Hematopoietic multipotent progenitor cell (in vitro differentiated cells): ENCODE data around the gene PRKCE. TPM values are rescaled to one million over a fixed set of nuclear protein-coding genes. Genes with fewer than 3 reads are reported as not detected.
A peak's percentile ranks its signal among the peaks of the same experiment; 100 is the strongest.

ENCODE experiments used
- DNase-seq, 3 donors: peaks; one replicate each; pipeline ENCODE4 v3.0.0-alpha.2; 2011 to 2015; ENCODE audit warnings: low read depth in 2 of 3, low spot score in 2 of 3
- total RNA-seq: library from RNA; depleted of rRNA; stranded (reverse); fragments of >200 nt; gene quantifications from one replicate; pipeline ENCODE4 v1.2.3, GENCODE V29; 2012

The PRKCE gene
- total RNA-seq, 1 donor: 11.8 TPM

DNA sequence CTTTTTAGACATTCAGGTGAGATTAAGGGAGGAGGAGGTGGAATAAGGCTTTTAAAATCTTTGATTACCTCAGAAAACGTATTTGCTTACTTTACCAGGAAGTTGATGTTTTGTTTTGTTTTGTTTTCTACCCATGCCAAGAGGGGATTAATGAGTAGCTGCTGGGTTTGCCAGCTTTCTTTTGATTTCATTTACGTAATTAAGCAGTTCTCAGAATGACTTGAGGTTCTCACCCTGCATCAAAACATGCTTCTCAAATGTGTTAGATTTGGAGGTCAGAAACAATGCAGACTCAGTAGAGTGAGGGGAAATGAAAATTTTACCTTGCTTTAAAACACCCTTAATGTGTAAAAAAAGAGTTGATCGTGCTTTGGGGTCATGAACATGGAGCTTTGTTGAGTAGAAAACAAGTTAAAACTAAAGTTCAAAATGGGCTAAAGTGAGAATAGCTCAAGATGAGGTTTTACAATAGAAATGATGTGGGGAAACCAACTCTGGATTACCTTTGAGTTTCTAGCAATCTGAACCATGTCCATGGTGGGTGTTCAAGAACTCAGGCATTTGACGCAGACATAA, 428.6 kb downstream of the PRKCE start:
- no peak for DNase-seq

DNA sequence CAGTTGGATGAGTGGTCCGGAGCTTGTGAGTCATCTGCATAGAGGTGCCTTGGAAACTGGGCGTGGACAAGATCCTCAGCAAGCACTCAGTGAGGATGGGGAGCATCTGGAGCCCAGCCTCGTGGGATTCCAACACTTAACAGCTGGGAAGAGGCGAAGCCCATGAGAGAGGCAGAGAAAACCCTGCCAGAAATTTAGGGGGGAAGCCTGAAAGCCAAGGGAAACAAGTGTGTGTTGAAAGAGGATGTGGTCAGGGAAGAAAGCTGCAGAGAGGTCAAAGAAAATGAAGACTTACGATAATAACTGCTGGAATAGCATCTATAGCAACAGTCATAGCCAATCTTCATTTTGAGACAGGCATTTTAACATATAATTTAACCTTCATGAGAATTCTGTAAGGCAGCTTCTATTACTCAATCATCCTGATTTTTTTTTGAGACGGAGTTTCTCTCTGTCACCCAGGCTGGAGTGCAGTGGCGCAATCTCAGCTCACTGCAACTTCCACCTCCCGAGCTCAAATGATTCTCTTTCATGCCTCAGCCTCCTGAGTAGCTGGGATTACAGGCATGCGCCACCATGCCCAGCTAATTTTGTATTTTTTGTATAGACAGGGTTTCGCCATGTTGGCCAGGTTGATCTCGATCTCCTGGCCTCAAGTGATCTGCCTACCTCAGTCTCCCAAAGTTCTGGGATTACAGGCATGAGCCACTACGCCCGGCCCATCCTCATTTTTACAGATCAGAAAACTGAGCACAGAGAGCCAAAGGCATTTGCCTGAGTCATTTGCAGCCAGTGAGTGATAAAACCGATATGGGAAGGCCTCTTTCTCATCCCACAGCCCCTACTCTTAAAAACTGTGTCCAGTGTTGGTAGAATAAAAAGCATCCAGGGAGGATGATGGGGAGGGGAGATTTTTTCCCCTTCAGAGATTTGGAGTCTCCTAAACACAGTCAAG, 431.3 kb downstream of the PRKCE start:
- DNase-seq: peak in 1 of 3 donors; percentile 49

DNA sequence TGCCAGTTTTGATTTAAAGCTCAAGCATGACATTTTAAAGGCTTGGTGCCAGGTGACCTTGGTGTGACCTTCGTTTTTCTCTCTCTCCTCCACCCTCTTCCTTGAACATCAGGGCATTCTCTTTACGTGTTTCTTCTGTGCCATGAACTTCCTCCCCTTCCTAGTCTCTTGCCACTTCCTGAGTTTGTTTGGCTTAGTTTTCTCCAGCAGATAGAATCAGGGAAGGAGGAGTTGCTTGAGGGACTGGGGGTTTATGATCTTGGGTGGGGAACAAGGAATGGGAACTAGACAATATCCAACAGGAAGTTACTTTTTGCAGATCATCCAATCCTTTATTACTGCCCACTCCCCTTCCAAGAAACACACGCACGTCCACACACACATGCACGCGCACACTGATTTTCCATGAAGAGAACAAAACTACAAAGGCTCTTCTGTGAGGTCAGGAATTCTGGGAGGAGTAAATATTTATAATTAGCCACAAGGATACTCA, 435.1 kb downstream of the PRKCE start:
- DNase-seq: no peak

DNA sequence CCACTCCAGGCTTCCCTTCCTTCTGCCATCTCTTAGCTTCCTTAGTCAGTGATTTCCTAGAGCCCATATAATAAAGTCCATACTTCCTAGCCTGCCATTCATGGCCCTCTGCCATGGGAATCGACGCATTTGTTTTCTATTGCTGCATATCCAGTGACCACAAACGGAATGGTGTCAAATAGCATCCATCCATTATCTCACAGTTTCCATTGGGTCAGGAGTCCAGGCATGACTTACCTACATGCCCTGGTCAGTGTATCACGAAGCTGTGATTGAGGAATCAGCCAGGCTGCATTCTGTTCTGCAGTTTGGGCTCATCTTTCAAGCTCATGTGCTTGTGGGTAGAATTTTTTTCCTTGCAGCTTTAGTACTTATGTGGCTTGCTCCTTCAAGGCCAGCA, 436.0 kb downstream of the PRKCE start:
- no peak for DNase-seq

DNA sequence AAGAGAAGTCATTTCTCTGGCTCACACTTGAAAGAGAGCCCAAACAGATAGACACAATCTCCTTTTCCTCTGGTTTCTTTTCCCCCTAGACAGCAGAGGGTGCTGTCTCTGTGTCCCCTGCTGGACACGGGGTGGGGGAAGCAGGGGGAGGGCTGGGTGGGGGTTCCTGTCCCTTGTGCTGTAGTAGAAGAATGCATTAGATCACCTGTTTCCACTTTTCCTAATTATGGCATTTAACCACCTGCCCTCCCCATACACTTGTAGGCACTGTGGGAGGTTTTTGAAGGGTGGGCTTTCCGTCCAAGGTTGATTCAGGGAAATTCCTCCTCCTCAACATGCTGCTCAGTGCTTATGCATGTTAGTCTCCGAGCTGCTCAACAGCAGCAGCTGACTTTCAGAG, 439.5 kb downstream of the PRKCE start:
- DNase-seq: no peak

DNA sequence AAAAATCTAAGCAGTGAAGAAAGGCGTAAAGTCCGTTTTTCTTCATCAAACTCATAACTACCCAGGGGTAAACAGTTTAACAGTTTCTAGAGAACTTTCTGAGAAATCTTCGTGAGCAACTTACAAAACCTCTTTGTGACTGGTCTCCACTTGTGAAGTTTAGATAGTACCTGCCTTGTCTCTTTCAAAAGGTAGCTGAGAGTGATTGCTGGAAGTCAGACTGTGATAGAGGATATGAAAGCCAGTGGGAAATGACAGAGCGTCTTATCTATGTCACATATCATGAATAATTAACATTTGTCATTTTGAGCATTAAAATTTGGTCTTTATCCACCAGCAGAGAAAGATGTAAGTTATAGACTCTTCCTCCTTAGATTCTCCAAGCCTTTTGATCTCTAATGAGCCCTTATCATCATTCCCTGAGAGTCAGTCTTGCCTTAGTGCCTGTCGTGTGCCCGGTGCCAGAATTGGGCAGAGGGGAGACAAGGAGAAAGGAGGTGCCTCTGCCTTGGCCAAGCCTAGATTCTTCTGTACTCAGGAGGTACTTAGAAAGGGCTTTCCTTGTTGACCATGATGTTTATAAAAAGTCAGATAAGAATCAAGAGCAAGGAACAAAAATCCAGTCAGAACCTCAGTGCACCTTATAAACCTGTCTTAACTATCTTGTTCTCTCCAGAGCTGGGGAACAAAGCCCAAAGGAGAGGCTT, 440.6 kb downstream of the PRKCE start:
- no peak for DNase-seq

DNA sequence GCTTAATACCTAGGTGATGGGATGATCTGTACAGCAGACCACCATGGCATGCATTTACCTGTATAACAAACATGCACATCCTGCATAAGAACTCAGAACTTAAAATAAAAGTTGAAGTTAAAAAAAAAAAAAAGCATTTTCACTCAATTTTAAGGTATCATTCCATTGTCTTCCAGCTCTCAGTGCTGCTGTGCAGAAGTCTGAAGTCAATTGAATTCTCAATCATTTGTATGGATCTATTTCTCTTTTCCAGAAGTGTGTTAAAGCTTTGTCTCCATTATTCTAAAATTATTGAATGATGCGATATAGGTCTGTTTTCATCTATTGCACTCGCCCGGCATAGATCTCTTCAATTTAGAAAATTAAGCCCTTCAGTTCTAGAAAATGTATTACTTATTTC, 443.2 kb downstream of the PRKCE start:
- DNase-seq: no peak

DNA sequence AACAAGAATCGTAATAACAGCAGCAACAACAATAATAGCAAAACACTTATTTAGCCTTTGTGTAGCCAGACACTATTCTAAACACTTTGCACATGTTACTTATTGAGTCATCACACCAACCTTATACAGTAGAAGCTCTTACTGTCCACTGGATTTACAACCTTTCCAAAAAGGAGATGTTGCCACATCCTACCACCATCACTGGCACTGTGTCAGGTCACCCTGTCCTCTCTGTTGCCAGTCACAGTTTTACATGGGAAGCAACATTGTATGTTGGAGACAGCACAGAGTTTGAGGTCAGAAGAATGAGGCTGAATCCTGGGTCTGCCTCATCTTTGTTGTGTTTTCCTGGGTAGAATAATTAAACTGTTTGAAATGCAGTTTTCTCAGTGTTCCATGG, 444.4 kb downstream of the PRKCE start:
- DNase-seq: no peak

DNA sequence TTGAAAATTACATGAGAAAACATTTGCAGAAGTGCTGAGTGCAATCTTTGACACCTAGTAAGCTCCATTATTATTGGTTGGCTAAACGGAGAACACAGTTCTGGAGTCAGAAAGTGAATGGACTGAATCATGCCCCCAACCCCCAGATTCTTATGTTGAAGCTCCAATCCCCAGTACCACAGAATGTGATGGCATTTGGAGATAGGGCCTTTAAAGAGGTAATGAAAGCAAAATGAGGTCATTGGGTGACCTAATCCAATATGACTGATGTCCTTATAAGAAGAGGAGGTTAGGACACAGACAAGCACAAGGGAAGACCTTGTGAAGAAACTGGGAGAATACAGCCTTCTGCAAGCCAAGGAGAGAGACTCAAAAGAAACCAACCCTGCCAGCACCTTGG, 444.8 kb downstream of the PRKCE start:
- DNase-seq: no peak

DNA sequence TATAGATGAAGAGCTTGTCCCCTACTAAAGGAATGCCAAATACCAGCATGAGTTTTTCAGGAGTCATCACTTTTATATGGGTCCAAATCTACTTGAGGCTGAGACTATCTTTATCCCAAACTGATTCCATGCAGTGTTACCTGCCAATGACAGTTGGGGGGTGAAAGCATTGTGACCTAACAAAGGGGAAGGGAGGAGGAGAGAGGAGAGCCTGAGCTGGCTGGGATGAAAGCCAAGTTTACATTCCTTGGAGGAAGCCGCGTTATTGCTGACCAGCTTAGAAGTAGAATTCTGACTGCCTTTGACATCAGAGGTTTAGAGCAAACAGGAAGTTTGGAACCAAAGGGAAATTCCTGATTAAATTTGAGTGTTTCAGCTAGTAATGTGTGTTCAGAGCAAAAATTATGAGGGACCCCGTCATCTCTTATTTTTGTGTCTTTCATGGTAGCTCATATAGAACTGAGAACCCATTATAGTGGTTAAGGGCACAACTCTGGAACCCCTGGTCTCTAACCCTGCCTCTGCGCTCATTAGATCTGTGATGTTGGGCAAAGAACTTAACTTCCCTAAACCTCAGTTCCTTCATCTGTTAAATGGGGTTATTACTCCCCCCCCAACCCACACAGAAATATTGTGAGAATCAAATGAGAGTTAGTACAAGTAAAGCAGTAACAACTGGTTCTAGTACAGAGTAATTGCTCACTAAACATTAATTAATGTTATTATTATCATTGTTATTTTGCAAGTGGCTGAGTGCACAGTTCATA, 446.4 kb downstream of the PRKCE start:
- peak in 2 of 3 donors; percentile 33 to 53 for DNase-seq

DNA sequence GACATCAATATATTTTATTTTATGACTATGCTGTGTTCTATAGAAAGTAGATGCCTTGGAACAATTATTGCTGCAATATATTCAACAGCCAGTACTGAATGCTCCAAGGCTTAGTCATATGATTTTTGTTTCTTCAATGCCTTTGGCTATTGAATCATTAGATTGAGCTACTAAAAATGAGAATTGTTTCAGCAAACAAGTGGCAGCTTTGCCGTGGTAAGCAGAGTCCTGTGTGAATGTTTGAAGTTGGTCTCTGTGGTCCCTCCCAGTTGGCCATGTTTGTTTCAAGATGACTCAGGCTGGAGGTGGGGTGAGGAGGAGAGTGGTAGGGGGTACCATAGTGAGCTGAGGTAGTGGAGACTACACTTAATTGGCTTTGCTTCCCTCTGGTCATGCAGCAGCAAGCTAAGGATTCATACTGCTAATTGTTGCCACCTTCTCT, 447.2 kb downstream of the PRKCE start:
- DNase-seq: no peak

DNA sequence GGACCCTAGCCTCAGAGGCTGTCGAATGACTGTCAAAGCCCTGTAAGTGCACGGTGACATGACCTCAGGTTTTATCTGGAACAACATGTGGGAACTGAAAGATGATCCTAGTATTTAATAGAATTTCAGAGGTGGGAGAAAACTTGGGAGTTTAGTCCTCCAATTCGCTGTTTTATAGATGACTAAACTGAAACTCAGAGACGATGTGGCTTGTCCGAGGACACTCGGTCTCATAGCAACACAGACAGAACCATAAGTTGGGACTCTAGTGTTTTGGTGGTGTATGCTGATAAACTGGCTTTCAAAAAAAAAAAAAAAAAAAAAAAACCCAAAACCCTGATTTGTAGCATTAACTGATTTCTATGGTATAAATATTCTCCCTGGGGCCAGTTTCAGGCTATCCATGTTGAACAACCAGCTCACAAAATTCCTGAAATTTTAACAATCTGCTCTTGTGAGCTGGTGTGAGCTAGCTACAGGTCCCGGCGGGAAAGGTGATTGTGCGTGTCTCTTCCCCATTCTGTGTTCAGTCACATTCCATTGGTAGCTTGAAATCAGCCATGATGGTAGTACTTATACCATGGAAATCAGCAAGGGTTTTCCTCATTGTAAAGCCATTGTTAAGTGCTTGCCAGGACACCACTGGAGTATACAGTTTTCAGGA, 450.2 kb downstream of the PRKCE start:
- DNase-seq: no peak

DNA sequence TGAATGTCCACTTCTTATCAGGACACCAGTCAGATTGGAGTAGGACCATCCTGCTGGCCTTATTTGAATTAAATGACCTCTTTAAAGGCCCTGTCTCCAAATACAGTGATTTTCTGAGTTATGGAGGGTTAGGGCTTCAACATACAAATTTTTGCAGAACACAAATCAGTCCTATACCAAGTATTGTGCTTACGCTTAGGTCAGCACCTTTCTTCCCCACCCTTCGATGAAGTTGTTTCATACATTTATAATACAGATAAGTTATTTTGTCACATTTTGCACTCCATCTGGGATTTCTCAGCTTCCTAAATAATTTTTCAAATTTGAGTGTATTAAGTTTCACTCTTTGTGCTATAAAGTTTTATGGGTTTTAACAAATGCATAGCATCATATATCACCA, 455.2 kb downstream of the PRKCE start:
- DNase-seq: no peak

DNA sequence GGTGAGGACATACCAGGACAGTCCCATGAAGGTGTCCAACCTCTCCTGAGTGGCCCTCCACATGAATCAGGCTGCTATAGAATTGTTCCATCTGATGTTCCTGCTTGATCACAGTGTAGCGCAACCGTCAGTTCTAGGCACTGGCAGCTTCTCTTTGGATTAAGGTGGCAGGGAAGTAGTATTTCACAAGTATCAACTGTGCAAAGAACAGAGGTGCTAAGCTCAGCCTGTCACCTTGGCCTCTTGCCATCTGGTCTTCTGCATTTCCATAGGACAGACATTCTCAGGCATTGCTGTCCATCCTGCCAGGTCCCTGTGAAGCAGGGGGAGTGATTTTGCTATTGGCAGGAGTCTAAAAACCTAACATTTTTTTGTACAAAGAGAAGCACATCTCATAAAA, 463.5 kb downstream of the PRKCE start:
- no peak for DNase-seq

DNA sequence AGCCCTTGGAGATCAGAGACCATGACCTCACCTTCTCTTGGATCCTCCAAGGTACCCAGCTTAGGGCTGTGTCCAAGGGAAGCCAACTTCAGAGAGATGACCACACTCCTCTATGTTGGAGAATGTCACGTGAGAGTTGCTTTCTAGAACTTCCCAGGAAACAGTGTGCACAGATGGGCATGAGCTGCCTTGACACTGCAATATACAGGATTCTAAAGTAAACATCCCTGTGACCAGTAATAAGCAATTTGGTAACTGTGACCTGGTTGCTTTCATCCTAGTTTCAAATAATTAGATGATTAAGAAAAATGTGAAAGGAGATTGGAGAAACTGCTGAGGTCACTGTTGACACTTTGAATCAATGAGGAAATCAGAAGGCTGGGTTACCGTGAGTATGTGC, 464.7 kb downstream of the PRKCE start:
- no peak for DNase-seq

DNA sequence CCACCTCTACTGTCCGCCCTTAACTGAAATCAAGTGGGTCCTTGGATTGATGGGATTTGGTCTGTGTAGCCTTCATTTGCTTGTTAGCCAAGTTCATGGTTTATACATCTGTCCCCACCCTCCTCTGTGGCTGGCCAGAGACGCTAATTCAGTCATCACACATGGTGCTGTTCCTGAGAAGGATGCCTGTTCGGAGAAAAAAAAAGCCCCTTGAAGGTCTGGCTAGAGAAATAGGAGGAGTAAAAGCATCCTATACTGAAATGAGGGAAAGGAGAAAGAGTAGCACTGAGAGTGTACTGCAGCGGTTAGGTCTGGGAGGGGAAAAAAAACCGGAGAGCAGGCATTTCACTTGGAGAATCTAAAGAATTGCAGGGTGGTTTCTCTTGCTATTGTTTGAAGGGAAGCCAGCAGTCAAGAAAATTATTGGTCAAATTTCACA, 465.1 kb downstream of the PRKCE start:
- no peak for DNase-seq

DNA sequence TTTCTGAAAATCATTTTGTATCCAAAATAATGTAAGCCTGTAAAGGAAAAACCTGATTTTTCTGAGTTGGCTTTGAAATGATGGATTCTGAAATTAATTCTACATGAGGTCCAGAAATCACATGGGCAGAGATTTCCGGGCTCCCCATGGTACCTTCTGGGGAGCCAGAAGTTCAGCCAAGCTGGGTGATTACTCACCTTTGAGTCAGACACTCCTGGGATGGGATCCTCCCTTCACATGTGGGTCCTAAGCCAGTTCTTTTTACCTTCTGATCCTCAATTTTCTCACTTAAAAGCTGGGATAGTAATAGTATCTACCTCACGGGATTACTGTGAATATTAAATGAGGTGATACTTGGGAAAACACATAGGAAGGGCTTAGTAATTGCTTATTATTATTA, 465.9 kb downstream of the PRKCE start:
- no peak for DNase-seq

DNA sequence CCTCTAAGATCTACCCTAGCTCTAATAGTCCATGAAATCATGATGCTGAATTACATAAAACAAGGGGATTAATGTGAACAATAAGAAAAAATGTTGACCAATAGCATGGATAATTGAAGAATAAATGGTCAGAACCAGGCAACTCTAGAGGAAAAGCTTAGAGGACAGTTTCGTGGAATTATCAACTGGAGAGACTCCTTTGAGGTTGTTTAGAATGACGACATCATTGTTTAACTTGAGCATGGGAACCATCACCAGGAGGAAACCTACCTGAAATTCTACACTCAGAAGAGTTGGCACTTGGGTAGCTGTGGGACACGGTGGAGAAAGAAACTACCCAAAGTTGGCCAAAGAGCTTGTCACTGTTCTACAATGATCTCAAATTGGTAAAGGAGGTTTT, 466.5 kb downstream of the PRKCE start:
- no peak for DNase-seq

DNA sequence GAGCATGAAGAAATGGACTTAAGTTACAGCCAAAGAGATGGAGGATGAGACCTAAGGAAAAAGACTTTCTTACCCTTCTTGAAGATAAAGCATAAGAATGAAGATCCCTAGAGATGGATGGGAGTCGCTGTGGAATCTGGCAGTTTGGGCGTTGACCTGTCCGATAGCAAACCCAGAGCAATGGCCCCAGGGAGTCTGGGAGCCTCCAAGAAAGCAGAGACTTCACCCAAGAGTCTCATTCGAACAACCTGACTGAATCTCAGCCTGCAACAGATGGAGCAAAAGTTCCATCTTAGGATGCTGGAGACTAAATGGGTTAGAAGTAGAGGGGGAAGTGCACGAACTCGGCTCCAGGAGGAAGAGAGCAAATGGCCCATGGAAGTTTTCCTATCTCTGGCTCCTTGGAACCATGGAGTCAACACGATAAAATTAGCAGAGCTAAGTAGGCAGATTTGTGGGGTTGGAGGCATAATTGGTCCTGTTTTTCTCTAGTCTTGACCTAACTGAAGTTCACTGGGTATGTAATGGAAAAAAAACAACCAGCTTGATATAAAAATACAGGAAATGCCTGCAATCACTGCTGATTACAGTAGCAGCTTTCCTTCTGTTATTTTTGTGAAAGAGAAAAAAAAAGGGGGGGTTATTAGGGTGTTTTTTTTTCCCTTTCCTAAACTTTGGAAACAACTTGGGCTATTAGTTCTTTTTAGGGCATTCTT, 467.3 kb downstream of the PRKCE start:
- no peak for DNase-seq
